ENCODE results near the gene TUSC2. TPM values are rescaled to one million over a fixed set of nuclear protein-coding genes. Genes with fewer than 3 reads are reported as not detected.

The TUSC2 gene
- total and polyA plus RNA-seq, 3 donors from 2014 or later: 32.7 to 44.5 (median 43.4) TPM

DNA sequence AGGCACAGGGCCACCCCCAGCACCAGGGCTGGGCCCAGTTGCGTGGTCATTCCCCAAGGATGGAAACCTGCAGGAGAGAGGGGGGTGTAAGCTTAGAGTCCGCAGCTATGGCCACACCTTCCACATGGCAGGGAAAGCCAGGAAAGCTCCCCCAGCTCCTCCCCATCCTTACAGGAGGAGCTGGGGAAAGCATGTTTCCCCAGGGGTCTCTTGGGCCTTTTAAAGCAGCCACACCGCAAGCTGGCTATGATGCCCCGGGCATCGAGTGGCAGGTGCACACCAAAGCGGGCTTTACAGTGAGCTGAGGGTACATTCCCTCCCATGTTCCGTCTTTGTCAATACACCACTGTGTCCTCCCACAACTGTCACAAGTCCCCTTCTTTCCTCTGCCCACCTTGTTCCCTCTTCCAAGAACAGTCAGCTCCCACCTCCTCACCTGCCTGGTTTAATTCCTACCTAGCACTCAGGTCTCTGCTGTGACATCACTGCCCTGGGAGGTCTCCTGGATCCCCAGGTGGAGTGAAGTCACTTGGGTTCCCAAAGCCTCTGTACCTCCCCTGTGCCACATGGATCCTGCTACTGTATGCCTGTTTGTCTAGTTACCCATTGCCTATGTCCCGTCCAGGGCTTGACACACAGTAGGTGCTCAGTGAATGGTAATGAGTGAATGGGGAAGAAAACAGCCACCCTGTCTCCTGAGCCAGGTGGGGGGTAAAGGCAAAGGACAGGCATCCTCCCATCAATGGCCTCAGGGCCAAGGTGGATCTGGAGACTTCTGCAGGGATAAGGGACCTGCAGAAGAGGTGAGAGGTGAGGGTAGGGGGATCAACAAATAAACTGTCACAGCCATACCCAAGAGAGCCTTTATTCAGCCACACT is 32.2 kb downstream of the TUSC2 start:
- 82 to 91% methylated on average over 8 of the region's 8 CpGs for WGBS, 2 donors

DNA sequence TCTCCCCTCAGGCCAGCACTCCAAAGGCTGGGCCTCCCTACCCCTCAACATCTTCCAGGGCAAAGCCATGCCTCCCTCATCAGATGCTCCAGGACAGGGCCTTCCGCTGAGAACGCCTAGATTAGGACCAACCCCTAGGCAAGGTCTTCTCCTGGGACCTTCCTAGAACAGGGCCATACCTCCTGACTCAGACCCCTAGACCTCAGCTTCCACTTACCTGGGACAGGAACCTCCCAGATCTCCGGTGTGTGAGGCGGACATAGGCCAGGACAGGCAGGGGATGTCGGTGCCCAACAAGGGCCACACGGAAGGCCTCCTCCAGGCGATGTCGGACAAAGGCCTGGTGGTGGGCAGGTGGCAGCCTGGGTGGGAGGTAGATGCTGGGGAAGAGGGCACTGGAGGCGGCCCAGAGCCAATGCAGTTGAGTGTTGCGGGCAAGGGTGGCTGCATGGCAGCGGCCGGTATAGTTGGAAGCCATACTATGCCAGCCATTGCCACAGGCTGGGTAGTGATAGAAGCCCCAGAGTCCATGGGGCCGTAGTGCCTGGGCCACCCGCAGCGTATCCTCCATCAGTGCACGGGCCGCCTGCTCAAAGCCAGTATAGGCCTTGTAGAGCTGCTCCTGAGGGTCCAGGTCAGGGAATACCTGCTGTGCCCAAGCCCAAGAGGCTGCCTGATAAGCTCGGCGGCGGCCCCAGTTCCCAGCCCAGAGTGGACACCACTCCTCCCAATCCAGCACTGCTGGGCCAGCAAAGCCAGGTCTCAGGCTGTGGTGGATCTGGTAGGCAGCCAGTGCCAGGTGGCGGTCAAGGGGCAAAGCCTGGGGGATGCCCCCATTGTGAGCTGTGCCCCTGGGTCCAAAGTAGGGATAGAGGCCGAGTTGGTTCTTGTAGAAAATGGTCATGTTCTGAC is 33.3 kb downstream of the TUSC2 start:
- WGBS, 2 donors: 92 to 93% methylated on average over 16 to 22 of the region's 22 CpGs
- TF ChIP-seq, protein P1, sequence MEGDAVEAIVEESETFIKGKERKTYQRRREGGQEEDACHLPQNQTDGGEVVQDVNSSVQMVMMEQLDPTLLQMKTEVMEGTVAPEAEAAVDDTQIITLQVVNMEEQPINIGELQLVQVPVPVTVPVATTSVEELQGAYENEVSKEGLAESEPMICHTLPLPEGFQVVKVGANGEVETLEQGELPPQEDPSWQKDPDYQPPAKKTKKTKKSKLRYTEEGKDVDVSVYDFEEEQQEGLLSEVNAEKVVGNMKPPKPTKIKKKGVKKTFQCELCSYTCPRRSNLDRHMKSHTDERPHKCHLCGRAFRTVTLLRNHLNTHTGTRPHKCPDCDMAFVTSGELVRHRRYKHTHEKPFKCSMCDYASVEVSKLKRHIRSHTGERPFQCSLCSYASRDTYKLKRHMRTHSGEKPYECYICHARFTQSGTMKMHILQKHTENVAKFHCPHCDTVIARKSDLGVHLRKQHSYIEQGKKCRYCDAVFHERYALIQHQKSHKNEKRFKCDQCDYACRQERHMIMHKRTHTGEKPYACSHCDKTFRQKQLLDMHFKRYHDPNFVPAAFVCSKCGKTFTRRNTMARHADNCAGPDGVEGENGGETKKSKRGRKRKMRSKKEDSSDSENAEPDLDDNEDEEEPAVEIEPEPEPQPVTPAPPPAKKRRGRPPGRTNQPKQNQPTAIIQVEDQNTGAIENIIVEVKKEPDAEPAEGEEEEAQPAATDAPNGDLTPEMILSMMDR (IDR thresholded peaks at IDR 0.05): no peak
- TF ChIP-seq POLR2A (IDR thresholded peaks at IDR 0.05): no peak
- DNase-seq: no peak
- H3K27me3 ChIP-seq: no peaks in the 10 kb centered on the region
- no peak overlapping the region for H3K27ac ChIP-seq
- no peaks in the 10 kb centered on the region for H3K36me3 ChIP-seq (ENCODE audit: low read depth, missing control alignments)
- intact Hi-C loops (cut with DNase I; ENCODE audit: low total_unique reads): no loop called here
- H3K9me3 ChIP-seq: no peaks in the 10 kb centered on the region
- no peak overlapping the region for H3K4me3 ChIP-seq
- peaks cover 29% of the 10 kb centered on the region for H3K4me1 ChIP-seq

More for the DNA sequence above, 32.2 kb downstream of the TUSC2 start:
- H3K27me3 ChIP-seq: no peaks in the 10 kb centered on the region
- TF ChIP-seq, protein P1 (IDR thresholded peaks at IDR 0.05): no peak
- TF ChIP-seq POLR2A (IDR thresholded peaks at IDR 0.05): no peak
- H3K4me1 ChIP-seq: peaks cover 31% of the 10 kb centered on the region
- no peaks in the 10 kb centered on the region for H3K36me3 ChIP-seq (ENCODE audit: low read depth, missing control alignments)
- no peak for DNase-seq
- H3K4me3 ChIP-seq: no peak overlapping the region
- intact Hi-C loops (cut with DNase I; ENCODE audit: low total_unique reads): no loop called here
- H3K27ac ChIP-seq: no peak overlapping the region
- H3K9me3 ChIP-seq: no peaks in the 10 kb centered on the region

DNA sequence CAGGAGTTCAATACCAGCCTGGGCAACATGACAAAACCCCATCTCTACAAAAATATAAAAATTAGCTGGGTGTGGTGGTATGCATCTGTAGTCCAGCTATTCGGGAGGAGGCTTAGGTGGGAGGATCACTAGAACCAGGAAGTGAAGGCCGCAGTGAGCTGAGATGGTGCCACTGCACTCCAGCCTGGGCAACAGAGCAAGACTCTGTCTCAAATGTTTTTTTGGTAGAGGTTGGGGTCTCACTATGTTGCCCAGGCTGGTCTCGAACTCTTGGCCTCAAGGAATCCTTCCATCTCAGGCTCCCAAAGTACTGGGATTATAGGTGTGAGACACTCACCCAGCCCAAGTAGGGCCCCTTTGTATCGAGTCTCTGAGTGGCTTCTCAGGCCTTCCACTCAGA is 33.9 kb downstream of the TUSC2 start:
- intact Hi-C loops (cut with DNase I; ENCODE audit: low total_unique reads): no loop called here
- Histone ChIP-seq H3K9me3 (no peaks in the 10 kb centered on the region), H3K27me3 (no peaks in the 10 kb centered on the region), H3K4me1 (peaks cover 29% of the 10 kb centered on the region), H3K36me3 (ENCODE audit: low read depth, missing control alignments) (no peaks in the 10 kb centered on the region), H3K4me3 (no peak overlapping the region), H3K27ac (no peak overlapping the region)
- WGBS, 2 donors: 88 to 90% methylated on average over 4 of the region's 4 CpGs
- no peak for DNase-seq
- TF ChIP-seq, protein P1 (IDR thresholded peaks at IDR 0.05): no peak
- no peak for TF ChIP-seq POLR2A (IDR thresholded peaks at IDR 0.05)

DNA sequence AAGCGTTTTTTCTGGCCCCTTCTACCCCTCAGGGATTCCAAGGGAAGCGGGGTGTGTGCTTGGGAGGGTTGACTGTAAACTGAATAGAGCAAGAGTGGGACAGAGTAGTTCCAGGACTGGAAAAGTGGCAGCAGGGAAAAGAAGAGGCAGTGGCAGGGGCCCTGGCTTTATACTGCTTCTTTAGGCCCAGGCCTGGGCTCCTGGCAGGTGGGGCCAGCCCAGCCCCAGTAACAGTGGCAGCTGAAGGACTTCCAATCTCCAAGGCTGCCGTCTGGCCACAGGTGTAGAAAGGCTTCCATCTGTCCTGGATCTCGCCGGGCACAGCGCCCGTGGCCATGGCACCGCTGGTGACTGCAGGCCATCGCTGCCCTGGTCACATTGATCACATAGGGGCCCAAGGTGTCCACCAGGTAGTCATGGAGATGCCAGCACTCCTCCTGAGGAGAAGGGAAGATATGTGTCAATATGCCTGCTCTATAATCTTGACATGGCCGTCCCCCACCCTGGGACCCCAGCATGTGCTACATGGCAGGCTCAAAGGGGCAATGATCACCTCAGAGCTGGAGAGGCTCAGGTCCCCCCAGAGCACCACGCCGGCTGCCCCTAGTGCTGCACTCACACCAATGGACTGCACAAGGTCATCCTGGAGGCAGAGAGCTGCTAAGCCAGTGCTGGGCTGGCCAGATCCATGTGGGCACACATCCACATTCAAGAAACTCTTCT is 34.8 kb downstream of the TUSC2 start:
- DNase-seq: no peak
- no peaks in the 10 kb centered on the region for H3K9me3 ChIP-seq
- peak overlapping the region in 1 of 2 donors; percentile 37 for H3K27ac ChIP-seq
- 53 to 80% methylated on average over 4 to 10 of the region's 12 CpGs for WGBS, 2 donors
- TF ChIP-seq POLR2A (IDR thresholded peaks at IDR 0.05): no peak
- TF ChIP-seq, protein P1 (IDR thresholded peaks at IDR 0.05): no peak
- no peaks in the 10 kb centered on the region for H3K27me3 ChIP-seq
- H3K36me3 ChIP-seq (ENCODE audit: low read depth, missing control alignments): no peaks in the 10 kb centered on the region
- peaks cover 22% of the 10 kb centered on the region for H3K4me1 ChIP-seq
- peak overlapping the region in 1 of 2 donors; percentile 77 for H3K4me3 ChIP-seq
- intact Hi-C loops (cut with DNase I; ENCODE audit: low total_unique reads): no loop called here

Measured in testis (tissue), 3 donors.